Prostate gland (tissue), 2 donors: ENCODE results near the gene NOTCH4. TPM values are rescaled to one million over a fixed set of nuclear protein-coding genes. Genes with fewer than 3 reads are reported as not detected.
"Not testable (repeated sequence)": the region's sequence is repeated elsewhere in the genome, so short reads cannot be mapped to it uniquely, and the experiment has no call there.

ENCODE experiments used
- DNase-seq: peaks from one replicate; pipeline ENCODE4 v3.0.0-alpha.2; 2019; ENCODE audit warnings: low spot score
- H3K27ac ChIP-seq, 2 donors: fragments of 200-600 bp; sonication (generic); 2 replicates each; pipeline ENCODE4 v1.5.1; 2017 to 2019
- H3K27me3 ChIP-seq: fragments of 200-600 bp; sonication (generic); replicated peaks from 2 replicates; pipeline ENCODE4 v1.5.1; 2019; ENCODE audit not compliant: insufficient read depth
- H3K36me3 ChIP-seq, 2 donors: fragments of 200-600 bp; sonication (generic); 1 replicate in 1 of 2; 2 replicates in 1 of 2; pipeline versions ENCODE4 v1.5.1 to v1.8.1; 2017 to 2019
- H3K4me1 ChIP-seq: fragments of 200-600 bp; sonication (generic); replicated peaks from 2 replicates; pipeline ENCODE4 v1.5.1; 2019
- H3K4me3 ChIP-seq, 2 donors: fragments of 200-600 bp; sonication (generic); 2 replicates each; pipeline ENCODE4 v1.5.1; 2017 to 2019
- H3K9me3 ChIP-seq: fragments of 200-600 bp; sonication (generic); 2 replicates; pipeline ENCODE4 v1.5.1; 2017
- POLR2A ChIP-seq: fragments of 450-650 bp; IDR thresholded peaks from one replicate; pipeline ENCODE4 v1.6.1; 2016; ENCODE audit warnings: antibody characterized with exemption, mild to moderate bottlenecking
- POLR2AphosphoS5 ChIP-seq: sonication (generic); formaldehyde crosslinking; IDR thresholded peaks from one replicate; pipeline ENCODE4 v1.6.1; 2017; ENCODE audit warnings: antibody characterized with exemption
- WGBS: methylation state at CpG from one replicate; pipeline ENCODE4 v1.1.5; 2018; 5-methylcytosine and 5-hydroxymethylcytosine counted together
- intact Hi-C: fragments of 100-400 bp; cut with DNase I; formaldehyde crosslinking; loops from one replicate; pipeline ENCODE4 v1.14.2; 2022
- total RNA-seq, 2 donors: library from RNA; depleted of rRNA; stranded (reverse); fragments of >200 nt; gene quantifications; one replicate each; pipeline ENCODE4 v1.1.0, GENCODE V29; 2016
- TF ChIP-seq, protein P1 (sequence below), 4 experiments: fragments of 200-600 bp in 2 of 4; fragments of 450-650 bp in 2 of 4; sonication (generic) in 2 of 4; IDR thresholded peaks; 1 replicate in 3 of 4; 2 replicates in 1 of 4; pipeline ENCODE4 v1.5.1; 2016 to 2019; ENCODE audit warnings: antibody characterized with exemption in 4 of 4, mild to moderate bottlenecking in 2 of 4, moderate library complexity in 2 of 4

The NOTCH4 gene
- total RNA-seq, 2 donors from 2014 or later, result 14.6 to 18.2 TPM

DNA sequence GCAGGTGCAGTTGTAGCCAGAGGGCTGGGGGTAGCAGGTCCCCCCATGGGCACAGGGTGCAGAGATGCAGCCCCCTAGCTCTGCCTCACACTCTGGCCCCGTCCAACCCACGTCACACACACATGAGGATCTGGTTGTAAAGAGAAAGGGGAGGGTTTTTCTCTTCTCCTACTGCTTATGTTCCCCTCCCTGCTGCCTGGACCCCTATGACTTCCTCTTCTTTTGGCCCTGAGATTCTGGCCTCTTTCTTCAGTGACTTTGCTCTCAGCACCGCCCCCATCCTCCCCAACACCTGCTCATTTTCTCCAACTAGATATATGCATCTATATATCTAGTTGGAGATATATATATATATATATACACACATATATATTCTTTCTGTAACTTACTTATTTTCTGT, 9.7 kb downstream of the NOTCH4 start:
- no peaks in the 10 kb centered on the region for H3K27me3 ChIP-seq
- H3K27ac ChIP-seq, result no peak overlapping the region
- no peak for TF ChIP-seq POLR2A
- no peak for TF ChIP-seq POLR2AphosphoS5
- TF ChIP-seq, protein P1, sequence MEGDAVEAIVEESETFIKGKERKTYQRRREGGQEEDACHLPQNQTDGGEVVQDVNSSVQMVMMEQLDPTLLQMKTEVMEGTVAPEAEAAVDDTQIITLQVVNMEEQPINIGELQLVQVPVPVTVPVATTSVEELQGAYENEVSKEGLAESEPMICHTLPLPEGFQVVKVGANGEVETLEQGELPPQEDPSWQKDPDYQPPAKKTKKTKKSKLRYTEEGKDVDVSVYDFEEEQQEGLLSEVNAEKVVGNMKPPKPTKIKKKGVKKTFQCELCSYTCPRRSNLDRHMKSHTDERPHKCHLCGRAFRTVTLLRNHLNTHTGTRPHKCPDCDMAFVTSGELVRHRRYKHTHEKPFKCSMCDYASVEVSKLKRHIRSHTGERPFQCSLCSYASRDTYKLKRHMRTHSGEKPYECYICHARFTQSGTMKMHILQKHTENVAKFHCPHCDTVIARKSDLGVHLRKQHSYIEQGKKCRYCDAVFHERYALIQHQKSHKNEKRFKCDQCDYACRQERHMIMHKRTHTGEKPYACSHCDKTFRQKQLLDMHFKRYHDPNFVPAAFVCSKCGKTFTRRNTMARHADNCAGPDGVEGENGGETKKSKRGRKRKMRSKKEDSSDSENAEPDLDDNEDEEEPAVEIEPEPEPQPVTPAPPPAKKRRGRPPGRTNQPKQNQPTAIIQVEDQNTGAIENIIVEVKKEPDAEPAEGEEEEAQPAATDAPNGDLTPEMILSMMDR (IDR thresholded peaks at IDR 0.05), result no peak
- no peaks in the 10 kb centered on the region for H3K9me3 ChIP-seq
- no peaks in the 10 kb centered on the region for H3K4me1 ChIP-seq
- DNase-seq, result no peak
- H3K4me3 ChIP-seq, result no peak overlapping the region
- 82% methylated on average over 3 of the region's 3 CpGs for WGBS
- no peaks in the 10 kb centered on the region for H3K36me3 ChIP-seq
- intact Hi-C loops, result no loop called here

DNA sequence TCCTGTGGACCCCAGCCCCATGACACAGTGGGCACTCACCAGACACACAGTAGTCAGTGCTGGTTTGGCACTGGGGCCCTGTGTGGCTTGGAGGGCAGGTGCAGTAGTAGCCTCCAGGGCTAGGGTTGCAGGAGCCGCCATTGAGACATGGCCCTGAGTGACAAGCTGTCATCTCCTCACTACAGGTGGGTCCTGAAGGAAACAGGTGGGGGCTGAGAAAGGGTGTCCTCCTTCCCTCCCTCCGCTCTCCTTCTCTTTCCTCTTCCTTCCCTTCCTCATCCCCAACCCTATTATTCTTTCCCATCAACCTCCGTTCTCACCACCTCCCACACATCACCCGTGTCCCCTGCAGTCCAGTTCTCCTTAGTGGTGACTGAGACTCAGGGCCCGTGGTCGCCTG, 10.2 kb downstream of the NOTCH4 start:
- DNase-seq, result no peak
- 85% methylated on average over 6 of the region's 6 CpGs for WGBS
- Histone ChIP-seq H3K4me1 (no peaks in the 10 kb centered on the region), H3K27ac (no peak overlapping the region), H3K4me3 (no peak overlapping the region), H3K36me3 (no peaks in the 10 kb centered on the region), H3K27me3 (no peaks in the 10 kb centered on the region), H3K9me3 (no peaks in the 10 kb centered on the region)
- no peak for TF ChIP-seq POLR2AphosphoS5
- TF ChIP-seq POLR2A, result no peak
- TF ChIP-seq, protein P1 (IDR thresholded peaks at IDR 0.05), result no peak
- intact Hi-C loops, result no loop called here

DNA sequence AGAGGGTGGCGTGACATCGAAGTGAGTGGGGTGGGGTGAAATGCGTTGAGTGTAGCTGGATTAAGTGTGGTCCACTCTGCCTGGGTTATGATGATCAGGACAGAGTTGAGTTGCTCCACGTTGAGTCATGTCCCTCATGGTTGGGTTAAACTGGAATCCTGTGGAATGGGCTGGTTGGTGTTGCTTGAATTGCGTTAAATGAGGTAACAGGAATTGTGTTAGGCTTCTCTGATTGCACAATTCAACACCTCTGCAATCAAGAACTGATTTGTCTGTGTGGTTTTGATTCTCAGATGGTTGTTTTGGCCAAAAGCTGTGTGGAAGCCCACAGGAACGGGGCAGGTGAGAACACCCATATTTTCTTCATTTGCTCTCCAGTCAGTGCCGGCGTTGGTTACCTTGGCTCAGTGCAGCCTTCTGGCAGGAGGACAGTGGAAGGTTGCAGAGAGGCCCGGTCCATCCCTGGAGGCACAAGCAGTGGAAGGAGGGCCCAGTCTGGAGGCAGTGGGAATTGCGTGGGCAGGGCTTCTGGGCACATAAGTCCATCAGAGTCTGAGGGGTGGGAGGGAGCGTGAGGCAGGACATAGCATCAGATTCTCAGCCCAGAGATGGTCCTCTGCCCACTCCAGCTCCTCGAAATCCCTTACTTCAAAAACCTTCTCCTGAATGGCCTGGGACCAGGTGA, 11.6 kb downstream of the NOTCH4 start:
- no peaks in the 10 kb centered on the region for H3K27me3 ChIP-seq
- no peaks in the 10 kb centered on the region for H3K36me3 ChIP-seq
- DNase-seq, result no peak
- WGBS, result 81% methylated on average over 12 of the region's 12 CpGs
- H3K4me3 ChIP-seq, result no peak overlapping the region
- TF ChIP-seq POLR2AphosphoS5 (no peak), POLR2A (no peak)
- TF ChIP-seq, protein P1 (IDR thresholded peaks at IDR 0.05), result no peak
- no peaks in the 10 kb centered on the region for H3K9me3 ChIP-seq
- no peak overlapping the region for H3K27ac ChIP-seq
- intact Hi-C loops, result no loop called here
- no peaks in the 10 kb centered on the region for H3K4me1 ChIP-seq

DNA sequence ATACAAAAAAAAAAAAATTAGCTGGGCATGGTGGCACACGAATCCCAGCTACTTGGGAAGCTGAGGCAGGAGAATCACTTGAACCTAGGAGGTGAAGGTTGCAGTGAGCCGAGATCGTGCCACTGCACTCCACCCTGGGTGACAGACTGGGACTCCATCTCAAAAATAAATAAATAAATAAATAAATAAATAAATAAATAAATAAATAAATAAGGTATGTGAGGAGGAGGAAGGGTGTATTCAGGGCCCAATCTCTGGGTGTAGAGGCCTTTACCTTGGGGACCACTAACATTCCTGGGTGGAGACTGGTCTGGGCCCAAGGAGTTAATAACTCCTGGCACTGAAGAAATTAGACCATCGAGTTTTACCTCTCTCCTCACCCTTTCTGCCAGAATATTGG, 12.4 kb downstream of the NOTCH4 start:
- intact Hi-C loops, H3K4me3 ChIP-seq, H3K4me1 ChIP-seq, DNase-seq, H3K36me3 ChIP-seq, H3K9me3 ChIP-seq, H3K27me3 ChIP-seq, H3K27ac ChIP-seq: not testable (repeated sequence)
- 83% methylated on average over 4 of the region's 4 CpGs for WGBS

DNA sequence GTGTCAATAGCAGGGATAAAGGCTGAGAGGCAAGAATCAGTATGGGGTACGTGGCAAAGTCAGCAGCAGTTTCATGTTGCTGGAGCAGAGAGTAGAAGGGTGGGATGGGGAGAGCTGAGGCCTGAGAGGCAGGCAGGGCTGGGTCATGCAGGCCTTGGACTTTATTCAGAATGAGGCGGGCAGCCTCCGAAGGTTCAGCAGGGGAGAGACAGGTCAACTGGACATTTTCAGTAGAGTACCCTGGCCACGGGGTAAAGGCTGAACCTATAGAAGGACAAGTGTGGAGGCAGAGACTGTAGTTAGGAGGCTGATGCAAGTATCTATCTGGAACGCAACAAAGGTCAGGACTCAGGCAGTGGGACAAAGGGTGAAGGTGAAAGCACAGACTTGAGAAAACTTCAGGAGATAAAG, 13.7 kb downstream of the NOTCH4 start:
- no peaks in the 10 kb centered on the region for H3K36me3 ChIP-seq
- intact Hi-C loops, result no loop called here
- H3K4me1 ChIP-seq, result no peaks in the 10 kb centered on the region
- no peak overlapping the region for H3K27ac ChIP-seq
- TF ChIP-seq, protein P1 (IDR thresholded peaks at IDR 0.05), result no peak
- TF ChIP-seq POLR2A (no peak), POLR2AphosphoS5 (no peak)
- H3K27me3 ChIP-seq, result no peaks in the 10 kb centered on the region
- H3K4me3 ChIP-seq, result no peak overlapping the region
- WGBS, result 88% methylated on average over 5 of the region's 5 CpGs
- no peaks in the 10 kb centered on the region for H3K9me3 ChIP-seq
- DNase-seq, result no peak
